ENCODE measurements around the gene RBKS. TPM values are rescaled to one million over a fixed set of nuclear protein-coding genes. Genes with fewer than 3 reads are reported as not detected.

The RBKS gene
- total RNA-seq, 1 experiment from 2014 or later, result 4.5 TPM

GRCh38 chr2:27920148-27920885 lies 30.1 kb upstream of the RBKS start:
- TF ChIP-seq EZH2 (IDR thresholded peaks at IDR 0.05; ENCODE audit: low read depth) (no peak), CTCF (conservative IDR thresholded peaks at IDR 0.05) (no peak)
- ChIA-PET CTCF (no interaction called here), POLR2A (ENCODE audit: unreplicated experiment) (no interaction called here)
- Histone ChIP-seq H3K36me3 (ENCODE audit: low read depth) (no peaks in the 10 kb centered on the region), H3F3A (ENCODE audit: insufficient read depth, low read depth) (0 out of 2 replicates have a peak, but pooled peaks cover 3% of the 10 kb centered on the region), H3K4me3 (no peak overlapping the region), H3K4me2 (no peak overlapping the region), H3K27me3 (ENCODE audit: insufficient read depth, low read depth) (no peaks in the 10 kb centered on the region), H3K9me2 (ENCODE audit: insufficient read depth) (no peaks in the 10 kb centered on the region), H3K27ac (no peak overlapping the region), H2AFZ (no peak overlapping the region), H4K20me1 (ENCODE audit: insufficient read depth) (no peaks in the 10 kb centered on the region), H3K4me1 (replicated peaks; ENCODE audit: insufficient read depth) (no peaks in the 10 kb centered on the region), H3K9me3 (ENCODE audit: insufficient read depth, low read depth) (no peaks in the 10 kb centered on the region), H3K79me2 (ENCODE audit: low read depth) (0 out of 2 replicates have a peak, but pooled peaks cover 12% of the 10 kb centered on the region)
- no peak for DNase-seq
- intact Hi-C loops (cut with micrococcal nuclease; ENCODE audit: unreplicated experiment), result no loop called here
- no TSS peak for BruUV-seq (replicated peaks)

- ChIA-PET POLR2A (ENCODE audit: unreplicated experiment) (interaction anchor here (0.6 kb wide), 1 partner anchor 172 kb away, joined by 3 read pairs; no protein-coding TSS in a partner anchor), CTCF (no interaction called here)
- BruUV-seq (replicated peaks), result no TSS peak
- H3K4me3 ChIP-seq, result no peak overlapping the region
- H4K20me1 ChIP-seq (ENCODE audit: insufficient read depth), result no peaks in the 10 kb centered on the region
- no peak for DNase-seq
- 0 out of 2 replicates have a peak, but pooled peaks cover 4% of the 10 kb centered on the region for H3K36me3 ChIP-seq (ENCODE audit: low read depth)
- no peaks in the 10 kb centered on the region for H3K9me3 ChIP-seq (ENCODE audit: insufficient read depth, low read depth)
- peaks cover 11% of the 10 kb centered on the region; the same call in 1 of the 2 replicates for H3K79me2 ChIP-seq (ENCODE audit: low read depth)
- H3K9me2 ChIP-seq (ENCODE audit: insufficient read depth), result no peaks in the 10 kb centered on the region
- 0 out of 2 replicates have a peak, but pooled peaks cover 3% of the 10 kb centered on the region for H3F3A ChIP-seq (ENCODE audit: insufficient read depth, low read depth)
- TF ChIP-seq CTCF (conservative IDR thresholded peaks at IDR 0.05), result no peak
- TF ChIP-seq EZH2 (IDR thresholded peaks at IDR 0.05; ENCODE audit: low read depth), result no peak
- no peak overlapping the region for H3K27ac ChIP-seq
- no peaks in the 10 kb centered on the region for H3K27me3 ChIP-seq (ENCODE audit: insufficient read depth, low read depth)
- intact Hi-C loops (cut with micrococcal nuclease; ENCODE audit: unreplicated experiment), result no loop called here
- no peak overlapping the region for H2AFZ ChIP-seq
- no peak overlapping the region for H3K4me2 ChIP-seq
- H3K4me1 ChIP-seq (replicated peaks; ENCODE audit: insufficient read depth), result no peaks in the 10 kb centered on the region
Measured at GRCh38 chr2:27916293-27916995, 26.3 kb upstream of the RBKS start.

GRCh38 chr2:27915874-27916273 lies 25.7 kb upstream of the RBKS start:
- no peak overlapping the region for H3K4me2 ChIP-seq
- no peaks in the 10 kb centered on the region for H3K9me2 ChIP-seq (ENCODE audit: insufficient read depth)
- BruUV-seq (replicated peaks), result no TSS peak
- DNase-seq, result no peak
- 0 out of 2 replicates have a peak, but pooled peaks cover 4% of the 10 kb centered on the region for H3K36me3 ChIP-seq (ENCODE audit: low read depth)
- H3F3A ChIP-seq (ENCODE audit: insufficient read depth, low read depth), result 0 out of 2 replicates have a peak, but pooled peaks cover 3% of the 10 kb centered on the region
- no peak overlapping the region for H3K27ac ChIP-seq
- peaks cover 9% of the 10 kb centered on the region; the same call in 1 of the 2 replicates for H3K79me2 ChIP-seq (ENCODE audit: low read depth)
- H3K4me1 ChIP-seq (replicated peaks; ENCODE audit: insufficient read depth), result no peaks in the 10 kb centered on the region
- H4K20me1 ChIP-seq (ENCODE audit: insufficient read depth), result no peaks in the 10 kb centered on the region
- POLR2A ChIA-PET (ENCODE audit: unreplicated experiment), result interaction anchor here (0.6 kb wide), 1 partner anchor 173 kb away, joined by 3 read pairs; no protein-coding TSS in a partner anchor
- H2AFZ ChIP-seq, result no peak overlapping the region
- no peaks in the 10 kb centered on the region for H3K27me3 ChIP-seq (ENCODE audit: insufficient read depth, low read depth)
- intact Hi-C loops (cut with micrococcal nuclease; ENCODE audit: unreplicated experiment), result no loop called here
- CTCF ChIA-PET, result no interaction called here
- no peak for TF ChIP-seq EZH2 (IDR thresholded peaks at IDR 0.05; ENCODE audit: low read depth)
- TF ChIP-seq CTCF (conservative IDR thresholded peaks at IDR 0.05), result no peak
- no peak overlapping the region for H3K4me3 ChIP-seq
- no peaks in the 10 kb centered on the region for H3K9me3 ChIP-seq (ENCODE audit: insufficient read depth, low read depth)

All from PC-9 (cell line).